ENCODE data around the gene SGMS2. TPM values are rescaled to one million over a fixed set of nuclear protein-coding genes. Genes with fewer than 3 reads are reported as not detected.

SGMS2 gene
- total and polyA plus RNA-seq, 10 of the 15 experiments (the other 5 are each of a cell fraction or from before 2014, with no cell fraction given), result under 0.01 to 3.2 (median 0.17) TPM; not detected in 4

GRCh38 chr4:107917500-107917899 is 92.8 kb downstream of the SGMS2 start:
- BruUV-seq (replicated peaks), result no TSS peak
- CTCF ChIA-PET, result no interaction called here

More at GRCh38 chr4:107917500-107917899, 92.8 kb downstream of the SGMS2 start:
- Histone ChIP-seq H3K9me3 (replicated peaks; ENCODE audit: control insufficient read depth, insufficient read depth, low read length) (no peaks in the 10 kb centered on the region; the same call in 1 of the 3 replicates), H2AFZ (ENCODE audit: control insufficient read depth, low read depth, low read length) (no peak overlapping the region), H3K27ac (ENCODE audit: control insufficient read depth, insufficient read depth) (no peak overlapping the region), H3K4me1 (ENCODE audit: control insufficient read depth, insufficient read depth, low read length) (no peaks in the 10 kb centered on the region), H3K4me3 (no peak overlapping the region), H3K27me3 (replicated peaks in 1 of 2; ENCODE audit: control insufficient read depth in 2 of 2, insufficient read depth in 2 of 2, low read length in 1 of 2) (no peaks in the 10 kb centered on the region), H3K4me2 (ENCODE audit: control insufficient read depth, insufficient read depth) (no peak overlapping the region), H3K36me3 (ENCODE audit: control insufficient read depth in 2 of 2, insufficient read depth in 2 of 2, low read length in 1 of 2) (no peaks in the 10 kb centered on the region), H3K9ac (ENCODE audit: control insufficient read depth, insufficient read depth, low read length) (no peak overlapping the region), H4K20me1 (ENCODE audit: control insufficient read depth, insufficient read depth) (no peaks in the 10 kb centered on the region), H3K79me2 (ENCODE audit: control insufficient read depth, insufficient read depth, low read length) (no peaks in the 10 kb centered on the region)
- POLR2A ChIA-PET, result no interaction called here
- no peak for DNase-seq (ENCODE audit: low read depth, low spot score)
- FAIRE-seq, result no peak
- WGBS (ENCODE audit: insufficient coverage, insufficient replicate concordance, low lambda C conversion rate, missing lambda C conversion rate), result 59% methylated on average over 2 of the region's 2 CpGs
- intact Hi-C loops (cut with micrococcal nuclease; ENCODE audit: unreplicated experiment), result no loop called here
- ATAC-seq, result no peak
- RAD21 ChIA-PET (ENCODE audit: unreplicated experiment), result no interaction called here
- TF ChIP-seq SMARCA5 (IDR thresholded peaks at IDR 0.05) (no peak), EED (IDR thresholded peaks at IDR 0.05; ENCODE audit: low read depth) (no peak), ZBTB33 (IDR thresholded peaks at IDR 0.05) (no peak), HDAC6 (IDR thresholded peaks at IDR 0.05; ENCODE audit: unreplicated experiment) (no peak), ASH2L (IDR thresholded peaks at IDR 0.05; ENCODE audit: borderline replicate concordance, low read depth) (no peak), MLLT1 (IDR thresholded peaks at IDR 0.05) (no peak), CEBPB (IDR thresholded peaks at IDR 0.05; ENCODE audit: borderline replicate concordance in 1 of 2, low read depth in 2 of 2, low read length in 2 of 2) (no peak), POLR2AphosphoS2 (IDR thresholded peaks at IDR 0.05; ENCODE audit: low read depth, low read length) (no peak), BCLAF1 (IDR thresholded peaks at IDR 0.05) (no peak), TCF12 (IDR thresholded peaks at IDR 0.05; ENCODE audit: low read depth, low read length) (no peak), SPI1 (IDR thresholded peaks at IDR 0.05; ENCODE audit: borderline replicate concordance, insufficient read depth, low read depth, low read length) (no peak), ZBED1 (IDR thresholded peaks at IDR 0.05; ENCODE audit: borderline replicate concordance) (no peak), IKZF2 (IDR thresholded peaks at IDR 0.05) (no peak), ZNF384 (IDR thresholded peaks at IDR 0.05; ENCODE audit: borderline replicate concordance, low read depth, low read length) (no peak)
- TF ChIP-seq, protein P1, sequence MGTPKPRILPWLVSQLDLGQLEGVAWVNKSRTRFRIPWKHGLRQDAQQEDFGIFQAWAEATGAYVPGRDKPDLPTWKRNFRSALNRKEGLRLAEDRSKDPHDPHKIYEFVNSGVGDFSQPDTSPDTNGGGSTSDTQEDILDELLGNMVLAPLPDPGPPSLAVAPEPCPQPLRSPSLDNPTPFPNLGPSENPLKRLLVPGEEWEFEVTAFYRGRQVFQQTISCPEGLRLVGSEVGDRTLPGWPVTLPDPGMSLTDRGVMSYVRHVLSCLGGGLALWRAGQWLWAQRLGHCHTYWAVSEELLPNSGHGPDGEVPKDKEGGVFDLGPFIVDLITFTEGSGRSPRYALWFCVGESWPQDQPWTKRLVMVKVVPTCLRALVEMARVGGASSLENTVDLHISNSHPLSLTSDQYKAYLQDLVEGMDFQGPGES (IDR thresholded peaks at IDR 0.05), result no peak
- TF ChIP-seq, protein P2, sequence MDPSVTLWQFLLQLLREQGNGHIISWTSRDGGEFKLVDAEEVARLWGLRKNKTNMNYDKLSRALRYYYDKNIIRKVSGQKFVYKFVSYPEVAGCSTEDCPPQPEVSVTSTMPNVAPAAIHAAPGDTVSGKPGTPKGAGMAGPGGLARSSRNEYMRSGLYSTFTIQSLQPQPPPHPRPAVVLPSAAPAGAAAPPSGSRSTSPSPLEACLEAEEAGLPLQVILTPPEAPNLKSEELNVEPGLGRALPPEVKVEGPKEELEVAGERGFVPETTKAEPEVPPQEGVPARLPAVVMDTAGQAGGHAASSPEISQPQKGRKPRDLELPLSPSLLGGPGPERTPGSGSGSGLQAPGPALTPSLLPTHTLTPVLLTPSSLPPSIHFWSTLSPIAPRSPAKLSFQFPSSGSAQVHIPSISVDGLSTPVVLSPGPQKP (IDR thresholded peaks at IDR 0.05; ENCODE audit: low read depth, low read length), result no peak
- SMC1A ChIA-PET (ENCODE audit: uncharacterized antibody, unreplicated experiment), result interaction anchor here (2.2 kb wide), 1 partner anchor 159 kb away, joined by 6 read pairs; no protein-coding TSS in a partner anchor
- in situ Hi-C loops (cut with MboI), result no loop called here
